OCI-LY7 (cell line): ENCODE data around the gene EDEM1. TPM values are rescaled to one million over a fixed set of nuclear protein-coding genes. Genes with fewer than 3 reads are reported as not detected.

ENCODE experiments used
- Bru-seq: library from RNA; stranded (reverse); fragments of 400-500 nt; gene quantifications from one replicate; lab custom pipeline; 2021; lab: Mats Ljungman, UMichigan
- BruChase-seq, 2 experiments: library from RNA; stranded (reverse); fragments of 400-500 nt; gene quantifications; one replicate each; lab custom pipeline; 2021; lab: Mats Ljungman, UMichigan
- BruUV-seq: library from RNA; stranded (reverse); fragments of 400-500 nt; replicated peaks from 2 replicates; lab custom pipeline; 2021; lab: Mats Ljungman, UMichigan
- CTCF ChIA-PET: fragments of 300-600 bp; sonication (Branson Sonifier 250); formaldehyde crosslinking; loops from one replicate; lab custom pipeline; 2022; ENCODE audit warnings: antibody characterized with exemption; ENCODE audit not compliant: unreplicated experiment; lab: Charles Lee
- POLR2A ChIA-PET: fragments of 300-600 bp; sonication (Branson Sonifier 250); formaldehyde crosslinking; loops from one replicate; lab custom pipeline; 2022; ENCODE audit warnings: antibody characterized with exemption; lab: Charles Lee
- DNase-seq: peaks from one replicate; pipeline ENCODE4 v3.0.0-alpha.2; 2015; ENCODE audit warnings: low spot score
- H2AFZ ChIP-seq: fragments of 200-600 bp; sonication (generic), shearing (Covaris generic); 2 replicates; pipeline ENCODE4 v1.6.1; 2014; ENCODE audit warnings: mild to moderate bottlenecking, antibody characterized with exemption, low read length, moderate library complexity
- H3K27ac ChIP-seq: fragments of 200-600 bp; sonication (generic); 2 replicates; pipeline ENCODE4 v1.5.1; 2014; ENCODE audit warnings: mixed run types, low read depth, mild to moderate bottlenecking, moderate library complexity, low read length, inconsistent platforms; ENCODE audit not compliant: poor library complexity, severe bottlenecking
- H3K36me3 ChIP-seq: fragments of 200-600 bp; sonication (generic); 2 replicates; pipeline ENCODE4 v1.6.1; 2014; ENCODE audit warnings: mild to moderate bottlenecking, antibody characterized with exemption, low read length, moderate library complexity, mixed read lengths; ENCODE audit not compliant: insufficient read depth
- H3K4me1 ChIP-seq: fragments of 200-600 bp; sonication (generic); 2 replicates; pipeline ENCODE4 v1.5.1; 2014; ENCODE audit warnings: mild to moderate bottlenecking, low read length; ENCODE audit not compliant: insufficient read depth, poor library complexity, severe bottlenecking
- H3K4me2 ChIP-seq: fragments of 200-600 bp; sonication (generic); 2 replicates; pipeline ENCODE4 v1.6.1; 2014; ENCODE audit warnings: mild to moderate bottlenecking, low read length
- H3K4me3 ChIP-seq: fragments of 200-600 bp; sonication (generic); 2 replicates; pipeline ENCODE4 v1.5.1; 2014; ENCODE audit warnings: mild to moderate bottlenecking, low read depth, low read length; ENCODE audit not compliant: poor library complexity, severe bottlenecking
- H3K79me2 ChIP-seq: fragments of 200-600 bp; sonication (generic); 2 replicates; pipeline ENCODE4 v1.6.1; 2016; ENCODE audit warnings: low read depth, mild to moderate bottlenecking, low read length, moderate library complexity, mixed read lengths; ENCODE audit not compliant: insufficient read depth
- H3K9me2 ChIP-seq: fragments of 200-600 bp; sonication (generic); 2 replicates; pipeline ENCODE4 v1.6.1; 2016; ENCODE audit warnings: mild to moderate bottlenecking, low read length, mixed read lengths; ENCODE audit not compliant: insufficient read depth
- H3K9me3 ChIP-seq: fragments of 200-600 bp; sonication (generic); 2 replicates; pipeline ENCODE4 v1.6.1; 2014; ENCODE audit warnings: mild to moderate bottlenecking, mixed run types, low read length, mixed read lengths
- H4K20me1 ChIP-seq: fragments of 200-600 bp; sonication (generic); 2 replicates; pipeline ENCODE4 v1.6.1; 2014; ENCODE audit warnings: mild to moderate bottlenecking, antibody characterized with exemption, low read length, moderate library complexity, mixed read lengths; ENCODE audit not compliant: insufficient read depth
- CTCF ChIP-seq: fragments of 200-600 bp; sonication (generic); conservative IDR thresholded peaks from 2 replicates; pipeline ENCODE4 v1.5.1; 2014; ENCODE audit warnings: mild to moderate bottlenecking, antibody characterized with exemption, low read length, moderate library complexity, mixed read lengths
- EZH2phosphoT487 ChIP-seq: fragments of 200-600 bp; sonication (generic); IDR thresholded peaks from 2 replicates; pipeline ENCODE4 v1.6.1; 2018; ENCODE audit warnings: low read depth, borderline replicate concordance, mild to moderate bottlenecking, mixed run types, antibody characterized with exemption, low read length, moderate library complexity, mixed read lengths
- intact Hi-C: fragments of 100-400 bp; cut with micrococcal nuclease; formaldehyde crosslinking; loops from one replicate; pipeline ENCODE4 v1.10.0; 2022; ENCODE audit not compliant: unreplicated experiment
- long read RNA-seq: library from polyadenylated mRNA; stranded (forward); transcript quantifications from one replicate; pipeline ENCODE4 v2.0.0, GENCODE V29; 2022
- total RNA-seq, 2 experiments: library from RNA; depleted of rRNA in 1 of 2; stranded (reverse); fragments of >200 nt in 1 of 2; shearing (Covaris generic) in 1 of 2; gene quantifications; 2 replicates each; pipeline ENCODE4 v1.2.3, GENCODE V29; 2014 to 2022

The EDEM1 gene
- total RNA-seq (2014; rRNA removed; shearing (Covaris generic)) (125 and 186 TPM in 2 replicates), total RNA-seq (2022) (337 and 398 TPM in 2 replicates), Bru-seq, nascent RNA (percentile 99 among the genes with signal in this experiment), BruChase-seq, experiment 1, labeled RNA remaining after a 6-hour chase (percentile 99 among the genes with signal in this experiment), BruChase-seq, experiment 2, labeled RNA remaining after a 2-hour chase (percentile 99 among the genes with signal in this experiment)
- long read RNA-seq, full-length matches to known transcripts, result 430 of 698 reads
- long read RNA-seq, partial matches to known transcripts, result 150 of 698 reads
- long read RNA-seq, other reads (novel, unspliced or antisense), result 118 of 698 reads

GRCh38 chr3:5187156-5187919, at the start of gene EDEM1:
EDEM1 (plus strand) TSS chr3:5187707; CDS start chr3:5187806, 99 bp downstream.
- H3K4me2 ChIP-seq, result peak within 1 kb of the TSS; percentile 82
- BruUV-seq, result no TSS peak
- H3K4me3 ChIP-seq, result peak within 1 kb of the TSS; percentile 98
- intact Hi-C loops, result loop anchor here (1.0 to 2.0 kb wide), 4 partner anchors 10 to 681 kb away; partner anchors contain the start of gene ARL8B
- peaks cover 58% of the 10 kb centered on the region for H3K36me3 ChIP-seq
- peaks cover 81% of the 10 kb centered on the region for H3K79me2 ChIP-seq
- no peaks in the 10 kb centered on the region for H3K9me2 ChIP-seq
- H3K4me1 ChIP-seq, result peaks cover 53% of the 10 kb centered on the region
- H3K9me3 ChIP-seq, result no peaks in the 10 kb centered on the region
- peak within 1 kb of the TSS; percentile 99 for H3K27ac ChIP-seq
- no peak within 1 kb of the TSS for H2AFZ ChIP-seq
- H4K20me1 ChIP-seq, result peaks cover 14% of the 10 kb centered on the region; the same call in 1 of the 2 replicates
- no peak for TF ChIP-seq CTCF
- TF ChIP-seq EZH2phosphoT487, result no peak
- ChIA-PET POLR2A (interaction anchor here (1.1 to 13.5 kb wide), 11 partner anchors 6 to 694 kb away, joined by 3 to 444 read pairs (median 15); partner anchors contain the start of genes ARL8B and ITPR1), CTCF (interaction anchor here (1.0 to 1.5 kb wide), 2 partner anchors 9 to 65 kb away, joined by 3 to 5 read pairs; partner anchors contain the start of gene ARL8B)
- peak; percentile 96 for DNase-seq

GRCh38 chr3:5138214-5138981, 49.1 kb upstream of the EDEM1 start:
- TF ChIP-seq EZH2phosphoT487, result no peak
- TF ChIP-seq CTCF, result no peak
- BruUV-seq, result no TSS peak
- Histone ChIP-seq H2AFZ (no peak overlapping the region), H3K27ac (no peak overlapping the region), H3K4me2 (peak overlapping the region; percentile 28; the same call in 1 of the 2 replicates), H3K79me2 (peaks cover 100% of the 10 kb centered on the region), H3K9me3 (no peaks in the 10 kb centered on the region), H3K36me3 (peaks cover 41% of the 10 kb centered on the region), H3K4me1 (peaks cover 50% of the 10 kb centered on the region), H4K20me1 (peaks cover 8% of the 10 kb centered on the region; the same call in 1 of the 2 replicates), H3K9me2 (no peaks in the 10 kb centered on the region), H3K4me3 (no peak overlapping the region)
- CTCF ChIA-PET, result interaction anchor here (0.8 kb wide), 1 partner anchor 39 kb away, joined by 4 read pairs; no protein-coding TSS in a partner anchor
- no peak for DNase-seq
- POLR2A ChIA-PET, result interaction anchor here (0.5 to 5.1 kb wide), 14 partner anchors 8 to 1359 kb away, joined by 3 to 52 read pairs (median 4); partner anchors contain the start of gene ARL8B
- intact Hi-C loops, result no loop called here
